Measurements from ENCODE around the gene CELF5. TPM values are rescaled to one million over a fixed set of nuclear protein-coding genes. Genes with fewer than 3 reads are reported as not detected.
A peak's percentile ranks its signal among the peaks of the same experiment; 100 is the strongest.

The CELF5 gene
- total and polyA plus RNA-seq, 2 donors (not counting 1 experiment from before 2014, with no cell fraction given) = 0.15 TPM; not detected in 1

DNA sequence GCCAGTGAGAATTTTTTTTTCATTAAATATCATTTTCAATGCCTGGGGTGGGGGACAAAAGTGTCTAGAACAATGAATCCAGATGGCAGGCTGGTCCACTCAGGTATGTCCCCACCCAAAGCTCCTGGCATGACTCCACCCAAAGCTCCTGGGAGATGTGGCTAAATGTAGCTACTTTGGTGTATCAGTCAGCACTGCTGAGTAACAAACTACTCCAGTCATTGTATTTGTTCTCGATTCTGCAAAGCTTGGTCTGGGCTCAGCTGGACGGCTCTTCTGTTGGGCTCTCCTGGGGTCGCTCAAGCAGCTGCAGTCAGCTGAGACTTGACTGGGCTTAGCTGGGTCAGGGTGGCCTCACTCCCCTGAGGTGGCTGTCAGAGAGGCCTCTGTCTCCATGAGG lies 48.5 kb downstream of the CELF5 start:
- H3K9me3 Mint-ChIP-seq (ENCODE audit: insufficient read depth) = no peaks in the 10 kb centered on the region
- Histone ChIP-seq H3K4me3 (ENCODE audit: control extremely low read depth in 1 of 5, extremely low read depth in 1 of 5, insufficient read depth in 1 of 5, low read depth in 2 of 5, low read length in 4 of 5) (no peak overlapping the region), H3K4me2 (replicated peaks; ENCODE audit: low read depth, low read length, poor library complexity, severe bottlenecking) (no peak overlapping the region), H3K9me3 (ENCODE audit: control extremely low read depth in 1 of 3, control insufficient read depth in 2 of 3, insufficient read depth in 1 of 3, low read length in 2 of 3) (peaks cover 0 to 46% (median 6%) of the 10 kb centered on the region in 3 donors), H3K79me2 (ENCODE audit: control insufficient read depth, insufficient read depth, low read length) (no peaks in the 10 kb centered on the region), H2AFZ (ENCODE audit: insufficient read depth, low read depth, low read length, poor library complexity, severe bottlenecking) (no peak overlapping the region), H4K20me1 (ENCODE audit: control insufficient read depth, insufficient read depth, low read length, poor library complexity, severe bottlenecking) (no peaks in the 10 kb centered on the region), H3K27me3 (replicated peaks in 1 of 4; ENCODE audit: control extremely low read depth in 1 of 4, control insufficient read depth in 3 of 4, insufficient read depth in 4 of 4, low read length in 3 of 4) (peaks cover 0 to 67% (median 23%) of the 10 kb centered on the region in 4 experiments), H3K4me1 (ENCODE audit: control insufficient read depth in 2 of 2, insufficient read depth in 2 of 2, low read length in 2 of 2) (peaks cover 10% of the 10 kb centered on the region in 2 donors), H3K27ac (ENCODE audit: low read length in 2 of 2) (no peak overlapping the region), H3K36me3 (replicated peaks in 1 of 2; ENCODE audit: control extremely low read depth in 1 of 2, control insufficient read depth in 1 of 2, extremely low read depth in 1 of 2, insufficient read depth in 2 of 2, low read length in 1 of 2) (no peaks in the 10 kb centered on the region), H3K9ac (ENCODE audit: low read length) (no peak overlapping the region)
- H3K27ac Mint-ChIP-seq = no peak overlapping the region
- ChIA-PET CTCF (no interaction called here), POLR2A (no interaction called here)
- ATAC-seq (ENCODE audit: low read depth) = no peak
- intact Hi-C loops (cut with micrococcal nuclease) = no loop called here
- 100% methylated on average over 2 of the region's 3 CpGs for WGBS (ENCODE audit: insufficient coverage)
- no peak for TF ChIP-seq EZH2 (IDR thresholded peaks at IDR 0.05; ENCODE audit: borderline replicate concordance, insufficient read depth, low read depth, low read length, poor library complexity, severe bottlenecking)
- TF ChIP-seq, protein P1, sequence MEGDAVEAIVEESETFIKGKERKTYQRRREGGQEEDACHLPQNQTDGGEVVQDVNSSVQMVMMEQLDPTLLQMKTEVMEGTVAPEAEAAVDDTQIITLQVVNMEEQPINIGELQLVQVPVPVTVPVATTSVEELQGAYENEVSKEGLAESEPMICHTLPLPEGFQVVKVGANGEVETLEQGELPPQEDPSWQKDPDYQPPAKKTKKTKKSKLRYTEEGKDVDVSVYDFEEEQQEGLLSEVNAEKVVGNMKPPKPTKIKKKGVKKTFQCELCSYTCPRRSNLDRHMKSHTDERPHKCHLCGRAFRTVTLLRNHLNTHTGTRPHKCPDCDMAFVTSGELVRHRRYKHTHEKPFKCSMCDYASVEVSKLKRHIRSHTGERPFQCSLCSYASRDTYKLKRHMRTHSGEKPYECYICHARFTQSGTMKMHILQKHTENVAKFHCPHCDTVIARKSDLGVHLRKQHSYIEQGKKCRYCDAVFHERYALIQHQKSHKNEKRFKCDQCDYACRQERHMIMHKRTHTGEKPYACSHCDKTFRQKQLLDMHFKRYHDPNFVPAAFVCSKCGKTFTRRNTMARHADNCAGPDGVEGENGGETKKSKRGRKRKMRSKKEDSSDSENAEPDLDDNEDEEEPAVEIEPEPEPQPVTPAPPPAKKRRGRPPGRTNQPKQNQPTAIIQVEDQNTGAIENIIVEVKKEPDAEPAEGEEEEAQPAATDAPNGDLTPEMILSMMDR (IDR thresholded peaks at IDR 0.05) = no peak
- no peak for DNase-seq
- peaks cover 13% of the 10 kb centered on the region for H3K4me1 Mint-ChIP-seq
- H3K4me3 Mint-ChIP-seq = no peak overlapping the region
- H3K27me3 Mint-ChIP-seq = peaks cover 59% of the 10 kb centered on the region

DNA sequence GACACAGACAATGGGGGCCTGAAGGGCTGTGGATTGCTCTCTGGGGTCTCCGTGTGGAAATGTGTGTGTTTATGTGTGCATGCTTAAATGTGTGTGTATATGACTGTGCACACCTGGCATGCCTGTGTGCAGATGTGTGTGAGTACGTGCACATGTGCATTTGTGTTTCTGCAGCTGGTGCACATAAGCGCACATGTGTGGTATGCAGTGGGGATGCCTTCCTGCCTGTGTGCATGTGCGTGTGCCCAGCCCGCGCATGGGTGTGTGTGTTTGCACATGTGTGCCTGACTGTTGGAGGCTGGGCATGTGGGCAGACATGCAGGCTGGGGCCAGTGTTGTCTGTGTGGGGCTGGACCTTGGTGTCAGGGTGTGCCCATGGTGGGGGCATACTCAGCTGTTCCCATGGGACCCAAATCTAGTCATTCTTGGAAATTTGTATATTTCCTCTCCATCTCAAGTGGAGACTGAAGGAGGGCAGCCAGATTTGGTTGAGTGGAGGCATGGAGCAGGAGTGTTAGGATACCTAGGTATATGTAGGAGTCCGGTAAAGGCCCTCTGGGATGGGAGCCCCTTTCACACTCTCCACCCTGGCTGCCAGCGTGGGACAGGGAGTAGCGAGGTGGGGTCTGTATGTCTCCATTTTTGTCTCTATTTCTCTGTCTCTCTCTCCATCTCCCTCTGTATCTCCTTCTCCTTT lies 49.9 kb downstream of the CELF5 start:
- POLR2A ChIA-PET = no interaction called here
- Mint-ChIP-seq H3K27ac (peak overlapping the region; percentile 60), H3K27me3 (peaks cover 56% of the 10 kb centered on the region), H3K9me3 (ENCODE audit: insufficient read depth) (no peaks in the 10 kb centered on the region), H3K4me3 (peak overlapping the region; percentile 81), H3K4me1 (peaks cover 13% of the 10 kb centered on the region)
- H3K9ac ChIP-seq (ENCODE audit: low read length) = no peak overlapping the region
- H3K79me2 ChIP-seq (ENCODE audit: control insufficient read depth, insufficient read depth, low read length) = no peaks in the 10 kb centered on the region
- no peak for ATAC-seq (ENCODE audit: low read depth)
- H3K36me3 ChIP-seq (replicated peaks in 1 of 2; ENCODE audit: control extremely low read depth in 1 of 2, control insufficient read depth in 1 of 2, extremely low read depth in 1 of 2, insufficient read depth in 2 of 2, low read length in 1 of 2) = no peaks in the 10 kb centered on the region
- peaks cover 10% of the 10 kb centered on the region in 2 donors for H3K4me1 ChIP-seq (ENCODE audit: control insufficient read depth in 2 of 2, insufficient read depth in 2 of 2, low read length in 2 of 2)
- no peaks in the 10 kb centered on the region for H4K20me1 ChIP-seq (ENCODE audit: control insufficient read depth, insufficient read depth, low read length, poor library complexity, severe bottlenecking)
- peaks cover 0 to 54% (median 22%) of the 10 kb centered on the region in 4 experiments for H3K27me3 ChIP-seq (replicated peaks in 1 of 4; ENCODE audit: control extremely low read depth in 1 of 4, control insufficient read depth in 3 of 4, insufficient read depth in 4 of 4, low read length in 3 of 4)
- H3K4me2 ChIP-seq (replicated peaks; ENCODE audit: low read depth, low read length, poor library complexity, severe bottlenecking) = no peak overlapping the region
- H2AFZ ChIP-seq (ENCODE audit: insufficient read depth, low read depth, low read length, poor library complexity, severe bottlenecking) = no peak overlapping the region
- intact Hi-C loops (cut with micrococcal nuclease) = no loop called here
- peaks cover 0 to 37% (median 6%) of the 10 kb centered on the region in 3 donors for H3K9me3 ChIP-seq (ENCODE audit: control extremely low read depth in 1 of 3, control insufficient read depth in 2 of 3, insufficient read depth in 1 of 3, low read length in 2 of 3)
- H3K4me3 ChIP-seq (ENCODE audit: control extremely low read depth in 1 of 5, extremely low read depth in 1 of 5, insufficient read depth in 1 of 5, low read depth in 2 of 5, low read length in 4 of 5) = no peak overlapping the region
- no peak overlapping the region for H3K27ac ChIP-seq (ENCODE audit: low read length in 2 of 2)
- whole genome bisulfite sequencing (ENCODE audit: insufficient coverage) = 89% methylated on average over 6 of the region's 9 CpGs
- TF ChIP-seq, protein P1 (IDR thresholded peaks at IDR 0.05) = no peak
- no peak for TF ChIP-seq EZH2 (IDR thresholded peaks at IDR 0.05; ENCODE audit: borderline replicate concordance, insufficient read depth, low read depth, low read length, poor library complexity, severe bottlenecking)
- CTCF ChIA-PET = no interaction called here
- no peak for DNase-seq

Data from B cell (primary cell).